Endodermal cell (in vitro differentiated cells): ENCODE results near the gene PITPNC1. TPM values are rescaled to one million over a fixed set of nuclear protein-coding genes. Genes with fewer than 3 reads are reported as not detected.

Experiments
- DNase-seq: peaks from one replicate; pipeline ENCODE4 v3.0.0-alpha.2; 2017
- H3K27ac ChIP-seq: 2 replicates; pipeline ENCODE4 v1.5.1; 2013; ENCODE audit warnings: mild to moderate bottlenecking, low read depth, low read length, moderate library complexity
- H3K27me3 ChIP-seq: 2 replicates; pipeline ENCODE4 v1.6.1; 2013; ENCODE audit warnings: mild to moderate bottlenecking, low read length, moderate library complexity; ENCODE audit not compliant: insufficient read depth, control insufficient read depth, poor library complexity, severe bottlenecking
- H3K36me3 ChIP-seq: 2 replicates; pipeline ENCODE4 v1.7.0; 2013; ENCODE audit warnings: mild to moderate bottlenecking, low read length, moderate library complexity; ENCODE audit not compliant: control insufficient read depth, insufficient read depth
- H3K4me1 ChIP-seq: one replicate; pipeline ENCODE4 v1.7.0; 2013; ENCODE audit warnings: low read length; ENCODE audit not compliant: control insufficient read depth, insufficient read depth
- H3K4me3 ChIP-seq: 2 replicates; pipeline ENCODE4 v1.5.1; 2013; ENCODE audit warnings: mild to moderate bottlenecking, low read length, moderate library complexity
- H3K9ac ChIP-seq: 2 replicates; pipeline ENCODE4 v1.6.1; 2013; ENCODE audit warnings: mild to moderate bottlenecking, low read length, moderate library complexity; ENCODE audit not compliant: poor library complexity, severe bottlenecking; ENCODE audit errors: extremely low read depth
- H3K9me3 ChIP-seq: 2 replicates; pipeline ENCODE4 v1.6.1; 2013; ENCODE audit warnings: mild to moderate bottlenecking, low read length, moderate library complexity; ENCODE audit not compliant: control insufficient read depth
- H3K27ac Mint-ChIP-seq: 2 replicates; pipeline ENCODE4 v1.8.0; 2020; ENCODE audit warnings: mixed read lengths
- H3K27me3 Mint-ChIP-seq: 2 replicates; pipeline ENCODE4 v1.8.0; 2021; ENCODE audit warnings: mild to moderate bottlenecking, mixed read lengths; ENCODE audit not compliant: insufficient read depth
- H3K36me3 Mint-ChIP-seq: 2 replicates; pipeline ENCODE4 v1.8.0; 2020; ENCODE audit warnings: low read depth, mixed read lengths
- H3K4me1 Mint-ChIP-seq: 2 replicates; pipeline ENCODE4 v1.8.0; 2020; ENCODE audit warnings: mixed read lengths
- H3K4me3 Mint-ChIP-seq: 2 replicates; pipeline ENCODE4 v1.8.0; 2020; ENCODE audit warnings: mild to moderate bottlenecking, moderate library complexity, mixed read lengths
- H3K9me3 Mint-ChIP-seq: 2 replicates; pipeline ENCODE4 v1.8.0; 2020; ENCODE audit warnings: mild to moderate bottlenecking, mixed read lengths
- CTCF ChIP-seq: fragments of 200-600 bp; sonication (generic); conservative IDR thresholded peaks from 2 replicates; pipeline ENCODE4 v1.5.0; 2021; ENCODE audit warnings: antibody characterized with exemption, mild to moderate bottlenecking
- WGBS, 2 experiments: methylation state at CpG; one replicate each; pipeline versions ENCODE4 v1.1.5 to v1.1.7; 2013; ENCODE audit warnings: missing lambda C conversion rate in 2 of 2, mixed read lengths in 1 of 2; ENCODE audit not compliant: insufficient coverage in 1 of 2, insufficient read length in 1 of 2; 5-methylcytosine and 5-hydroxymethylcytosine counted together
- total RNA-seq, 2 donors: library from RNA; stranded (reverse); fragmentation: NEBNext Ultra II Directional in 1 of 2; extraction: Animal tissue kit (Norgen Biotek cat#: 25700) in 1 of 2; gene quantifications; 2 replicates in 1 of 2; 3 replicates in 1 of 2; pipeline ENCODE4 v1.2.1, GENCODE V29; 2021

Gene PITPNC1
- total RNA-seq, 2 donors from 2014 or later: 28.9 to 36.4 TPM

- no peaks in the 10 kb centered on the region for H3K4me1 ChIP-seq
- no peaks in the 10 kb centered on the region for H3K27me3 Mint-ChIP-seq
Observed at GRCh38 chr17:67666028-67666427, 288.9 kb downstream of the PITPNC1 start.

GRCh38 chr17:67666710-67667109, 289.6 kb downstream of the PITPNC1 start:
- Histone ChIP-seq H3K4me1 (no peaks in the 10 kb centered on the region), H3K9me3 (peaks cover 15% of the 10 kb centered on the region), H3K9ac (no peak overlapping the region), H3K36me3 (peaks cover 14% of the 10 kb centered on the region), H3K27me3 (no peaks in the 10 kb centered on the region), H3K4me3 (no peak overlapping the region), H3K27ac (no peak overlapping the region)
- WGBS, 2 experiments: 93% methylated on average over 2 of the region's 2 CpGs; no CpG with 5 or more reads in 1 of the 2 experiments
- DNase-seq: no peak
- H3K4me3 Mint-ChIP-seq: no peak overlapping the region
- H3K36me3 Mint-ChIP-seq: peaks cover 25% of the 10 kb centered on the region
- peaks cover 13% of the 10 kb centered on the region for H3K9me3 Mint-ChIP-seq
- no peaks in the 10 kb centered on the region for H3K27me3 Mint-ChIP-seq
- TF ChIP-seq CTCF: no peak
- no peaks in the 10 kb centered on the region for H3K4me1 Mint-ChIP-seq
- H3K27ac Mint-ChIP-seq: no peak overlapping the region

More at GRCh38 chr17:67666028-67666427, 288.9 kb downstream of the PITPNC1 start:
- no peak overlapping the region for H3K27ac ChIP-seq
- H3K36me3 ChIP-seq: peaks cover 14% of the 10 kb centered on the region
- no peak overlapping the region for H3K4me3 ChIP-seq
- peaks cover 15% of the 10 kb centered on the region for H3K9me3 ChIP-seq
- Mint-ChIP-seq H3K36me3 (peaks cover 30% of the 10 kb centered on the region), H3K27ac (no peak overlapping the region), H3K4me3 (no peak overlapping the region), H3K9me3 (peaks cover 19% of the 10 kb centered on the region), H3K4me1 (no peaks in the 10 kb centered on the region)
- H3K9ac ChIP-seq: no peak overlapping the region
- no peak for TF ChIP-seq CTCF
- WGBS, 2 experiments: 95 to 100% methylated on average over 3 to 4 of the region's 4 CpGs
- no peaks in the 10 kb centered on the region for H3K27me3 ChIP-seq
- DNase-seq: no peak

GRCh38 chr17:67671493-67671892, 294.4 kb downstream of the PITPNC1 start:
- no peak overlapping the region for H3K9ac ChIP-seq
- no peak for TF ChIP-seq CTCF
- DNase-seq: no peak
- H3K4me3 Mint-ChIP-seq: no peak overlapping the region
- H3K27me3 Mint-ChIP-seq: no peaks in the 10 kb centered on the region
- H3K27ac ChIP-seq: no peak overlapping the region
- H3K36me3 ChIP-seq: peaks cover 15% of the 10 kb centered on the region
- WGBS, 2 experiments: 89 to 95% methylated on average over 2 to 3 of the region's 3 CpGs
- peaks cover 29% of the 10 kb centered on the region for H3K36me3 Mint-ChIP-seq
- no peaks in the 10 kb centered on the region for H3K27me3 ChIP-seq
- H3K4me3 ChIP-seq: no peak overlapping the region
- H3K27ac Mint-ChIP-seq: no peak overlapping the region
- H3K9me3 ChIP-seq: peaks cover 5% of the 10 kb centered on the region
- H3K4me1 Mint-ChIP-seq: no peaks in the 10 kb centered on the region
- H3K4me1 ChIP-seq: no peaks in the 10 kb centered on the region
- H3K9me3 Mint-ChIP-seq: peaks cover 6% of the 10 kb centered on the region
